Measurements from ENCODE around the gene ODF4.

- TF ChIP-seq SP1 (IDR thresholded peaks at IDR 0.05; ENCODE audit: low read depth, low read length) (no peak), CTCF (IDR thresholded peaks at IDR 0.05 in 2 of 3, conservative IDR thresholded peaks at IDR 0.05 in 1 of 3; ENCODE audit: control insufficient read depth in 2 of 3, extremely low read depth in 1 of 3, insufficient read depth in 1 of 3, low read depth in 3 of 3, low read length in 3 of 3) (no peak), BRCA1 (IDR thresholded peaks at IDR 0.05; ENCODE audit: low read depth, low read length) (no peak), CEBPB (IDR thresholded peaks at IDR 0.05; ENCODE audit: borderline replicate concordance in 1 of 2, low read depth in 2 of 2, low read length in 2 of 2) (no peak), EP300 (IDR thresholded peaks at IDR 0.05; ENCODE audit: borderline replicate concordance in 1 of 2, control insufficient read depth in 1 of 2, low read depth in 2 of 2, low read length in 2 of 2) (no peak), MAX (IDR thresholded peaks at IDR 0.05; ENCODE audit: low read depth, low read length) (no peak), YY1 (IDR thresholded peaks at IDR 0.05; ENCODE audit: low read depth, low read length) (no peak), SMAD1 (IDR thresholded peaks at IDR 0.05; ENCODE audit: low read depth, partially characterized antibody) (no peak), ZNF274 (IDR thresholded peaks at IDR 0.05; ENCODE audit: insufficient read depth, insufficient read length) (no peak), ATF2 (IDR thresholded peaks at IDR 0.05; ENCODE audit: low read length) (no peak), POU2F2 (IDR thresholded peaks at IDR 0.05; ENCODE audit: borderline replicate concordance, low read depth, low read length) (no peak), JUND (IDR thresholded peaks at IDR 0.05; ENCODE audit: low read depth, low read length) (no peak), RAD51 (IDR thresholded peaks at IDR 0.05) (no peak), NFYA (IDR thresholded peaks at IDR 0.05; ENCODE audit: borderline replicate concordance, low read depth, low read length) (no peak)
Observed at GRCh38 chr17:8345951-8346665, 6.5 kb downstream of the ODF4 start.
